Testis (tissue), 3 donors: Measurements from ENCODE around the gene NFILZ. TPM values are rescaled to one million over a fixed set of nuclear protein-coding genes. Genes with fewer than 3 reads are reported as not detected.
A peak's percentile ranks its signal among the peaks of the same experiment; 100 is the strongest.

Experiments
- DNase-seq: peaks from one replicate; pipeline ENCODE4 v3.0.0-alpha.2; 2019
- H3K27ac ChIP-seq, 2 donors: fragments of 200-600 bp; sonication (generic); one replicate each; pipeline ENCODE4 v1.5.1; 2019
- H3K27me3 ChIP-seq: fragments of 200-600 bp; sonication (generic); one replicate; pipeline ENCODE4 v1.5.1; 2019
- H3K36me3 ChIP-seq: fragments of 200-600 bp; sonication (generic); one replicate; pipeline ENCODE4 v1.5.1; 2017; ENCODE audit warnings: low read depth; ENCODE audit errors: missing control alignments
- H3K4me1 ChIP-seq: fragments of 200-600 bp; sonication (generic); one replicate; pipeline ENCODE4 v1.5.1; 2019
- H3K4me3 ChIP-seq, 2 donors: fragments of 200-600 bp; sonication (generic); one replicate each; pipeline ENCODE4 v1.5.1; 2017 to 2019
- H3K9me3 ChIP-seq: fragments of 200-600 bp; sonication (generic); one replicate; pipeline ENCODE4 v1.5.1; 2017
- CTCF ChIP-seq, 3 experiments: fragments of 450-650 bp in 2 of 3; fragments of 200-600 bp in 1 of 3; sonication (generic) in 1 of 3; IDR thresholded peaks; one replicate each; pipeline ENCODE4 v1.5.1; 2016 to 2019; ENCODE audit warnings: antibody characterized with exemption in 3 of 3, mild to moderate bottlenecking in 2 of 3, moderate library complexity in 1 of 3
- POLR2A ChIP-seq: fragments of 450-650 bp; IDR thresholded peaks from one replicate; pipeline ENCODE4 v1.6.1; 2017; ENCODE audit warnings: antibody characterized with exemption, mild to moderate bottlenecking, moderate library complexity
- WGBS, 2 donors: methylation state at CpG; one replicate each; pipeline ENCODE4 v1.1.5; 2018; 5-methylcytosine and 5-hydroxymethylcytosine counted together
- intact Hi-C: fragments of 100-400 bp; cut with DNase I; formaldehyde crosslinking; loops from one replicate; pipeline ENCODE4 v1.15.1; 2023; ENCODE audit warnings: low total_unique reads
- polyA plus RNA-seq: library from polyadenylated mRNA; stranded (reverse); fragments of 350-450 nt; fragmentation: Illumina TruSeq; extraction: RNeasy Lipid Tissue Mini Kit (QIAGEN cat#74804); gene quantifications from one replicate; pipeline ENCODE4 v1.2.3, GENCODE V29; 2014; ENCODE audit warnings: low read depth, low replicate concordance; ENCODE audit not compliant: insufficient read depth
- total RNA-seq, 2 donors: library from RNA; depleted of rRNA; stranded (reverse); fragments of >200 nt; gene quantifications; one replicate each; pipeline ENCODE4 v1.2.3, GENCODE V29; 2016

The NFILZ gene
- total and polyA plus RNA-seq, 3 donors from 2014 or later = 1.4 to 4.6 (median 4.0) TPM

- H3K27ac ChIP-seq = no peak overlapping the region
- 33 to 36% methylated on average over 15 of the region's 18 CpGs for WGBS, 2 donors
- intact Hi-C loops = no loop called here
Observed at GRCh38 chr19:8611391-8611876, 19.0 kb upstream of the NFILZ start.

DNA sequence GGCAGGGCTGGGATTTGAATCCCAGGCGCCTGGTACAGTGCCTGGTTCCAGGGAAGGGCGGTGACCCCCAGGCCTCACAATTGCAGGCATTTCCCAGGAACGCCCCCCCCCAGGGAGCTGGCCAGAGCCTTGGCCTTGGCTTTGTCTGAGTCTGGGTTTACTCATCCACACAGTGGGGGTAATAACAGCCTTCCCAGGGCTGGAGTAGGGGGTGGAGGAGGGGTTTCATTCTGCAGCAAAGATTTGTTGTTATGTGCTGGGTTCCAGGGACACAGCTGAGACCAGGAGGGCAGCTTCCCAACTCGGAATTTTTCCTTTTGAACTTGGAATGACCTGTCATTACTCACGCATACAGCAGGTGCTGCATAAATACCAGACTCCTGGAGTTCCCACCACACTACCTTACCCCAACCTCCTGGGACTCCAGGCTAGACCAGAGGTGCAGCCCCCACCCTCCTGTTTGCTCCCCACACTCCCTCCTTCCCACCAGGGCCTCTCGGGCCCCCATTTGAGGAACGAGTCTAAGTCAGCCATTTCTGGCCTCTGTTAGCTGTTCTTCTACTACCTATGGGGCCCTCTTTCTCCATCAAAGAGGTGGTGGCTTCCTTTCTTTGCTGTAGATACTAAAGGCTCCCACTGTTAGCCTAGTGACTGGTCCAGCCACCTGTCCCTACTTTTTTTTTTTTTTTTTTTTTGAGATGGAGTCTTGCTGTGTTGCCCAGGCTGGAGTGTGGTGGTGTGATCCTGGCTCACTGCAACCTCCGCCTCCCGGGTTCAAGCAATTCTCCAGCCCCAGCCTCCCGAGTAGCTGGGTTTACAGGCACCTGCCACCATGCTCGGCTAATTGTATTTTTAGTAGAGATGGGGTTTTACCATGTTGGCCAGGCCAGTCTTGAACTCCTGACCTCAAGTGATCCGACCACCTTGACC is 18.3 kb upstream of the NFILZ start:
- H3K4me3 ChIP-seq = no peak overlapping the region
- peaks cover 4% of the 10 kb centered on the region for H3K4me1 ChIP-seq
- H3K27me3 ChIP-seq = no peaks in the 10 kb centered on the region
- H3K36me3 ChIP-seq = no peaks in the 10 kb centered on the region
- intact Hi-C loops = no loop called here
- no peak overlapping the region for H3K27ac ChIP-seq
- TF ChIP-seq CTCF (IDR thresholded peaks at IDR 0.05) (no peak), POLR2A (no peak)
- no peaks in the 10 kb centered on the region for H3K9me3 ChIP-seq
- peak; percentile 55 for DNase-seq
- 31 to 55% methylated on average over 8 to 12 of the region's 12 CpGs for WGBS, 2 donors

More at GRCh38 chr19:8611391-8611876, 19.0 kb upstream of the NFILZ start:
- Histone ChIP-seq H3K9me3 (no peaks in the 10 kb centered on the region), H3K36me3 (no peaks in the 10 kb centered on the region), H3K27me3 (no peaks in the 10 kb centered on the region), H3K4me1 (peaks cover 4% of the 10 kb centered on the region), H3K4me3 (no peak overlapping the region)
- DNase-seq = no peak
- TF ChIP-seq POLR2A (no peak), CTCF (IDR thresholded peaks at IDR 0.05) (no peak)

- no peak for DNase-seq
- intact Hi-C loops = no loop called here
- Histone ChIP-seq H3K4me3 (no peak overlapping the region), H3K4me1 (peaks cover 4% of the 10 kb centered on the region), H3K27ac (no peak overlapping the region), H3K36me3 (no peaks in the 10 kb centered on the region), H3K9me3 (no peaks in the 10 kb centered on the region), H3K27me3 (no peaks in the 10 kb centered on the region)
- WGBS, 2 donors = 41 to 73% methylated on average over 5 of the region's 5 CpGs
- TF ChIP-seq POLR2A (no peak), CTCF (IDR thresholded peaks at IDR 0.05) (no peak)
Observed at GRCh38 chr19:8612807-8613171, 17.6 kb upstream of the NFILZ start.

GRCh38 chr19:8614455-8614854 is 16.0 kb upstream of the NFILZ start:
- no peak for DNase-seq
- H3K4me3 ChIP-seq = no peak overlapping the region
- TF ChIP-seq CTCF (IDR thresholded peaks at IDR 0.05) (no peak), POLR2A (no peak)
- H3K27me3 ChIP-seq = no peaks in the 10 kb centered on the region
- 66 to 69% methylated on average over 2 of the region's 2 CpGs for WGBS, 2 donors
- H3K27ac ChIP-seq = no peak overlapping the region
- H3K4me1 ChIP-seq = no peaks in the 10 kb centered on the region
- H3K36me3 ChIP-seq = no peaks in the 10 kb centered on the region
- intact Hi-C loops = no loop called here
- no peaks in the 10 kb centered on the region for H3K9me3 ChIP-seq
